IMR-90 (cell line): ENCODE measurements around the gene SRCAP. TPM values are rescaled to one million over a fixed set of nuclear protein-coding genes. Genes with fewer than 3 reads are reported as not detected.

Experiments used
- ATAC-seq: fragments of 200-7000 bp; cut with Tn5 transposase; 2 replicates; pipeline ENCODE4 v1.9.1; 2020; ENCODE audit warnings: low read depth, mild to moderate bottlenecking, moderate library complexity
- BruUV-seq: library from RNA; stranded (reverse); fragments of 400-500 nt; replicated peaks from 2 replicates; lab custom pipeline; 2021; lab: Mats Ljungman, UMichigan
- CTCF ChIA-PET: fragments of 300-600 bp; formaldehyde crosslinking; extraction: SDS; loops from one replicate; lab custom pipeline; 2021; ENCODE audit warnings: antibody characterized with exemption; lab: Yijun Ruan, JAX
- POLR2A ChIA-PET: fragments of 300-600 bp; sonication (Branson Sonifier 250); formaldehyde crosslinking; loops from one replicate; lab custom pipeline; 2022; ENCODE audit warnings: antibody characterized with exemption; ENCODE audit not compliant: unreplicated experiment; lab: Charles Lee
- DNase-seq: peaks from one replicate; pipeline ENCODE4 v3.0.0; 2013
- H2AFZ ChIP-seq: replicated peaks from 2 replicates; pipeline ENCODE3; 2013; ENCODE audit warnings: low read length, mild to moderate bottlenecking; ENCODE audit not compliant: poor library complexity
- H2AK5ac ChIP-seq: 2 replicates; pipeline ENCODE4 v1.6.1; 2013; ENCODE audit warnings: low read depth, low read length, inconsistent platforms
- H2AK9ac ChIP-seq: replicated peaks from 2 replicates; pipeline ENCODE3; 2013; ENCODE audit warnings: mild to moderate bottlenecking, low read depth, low read length, moderate library complexity; ENCODE audit not compliant: poor library complexity
- H2BK120ac ChIP-seq: 2 replicates; pipeline ENCODE4 v1.6.1; 2013; ENCODE audit warnings: low read depth, low read length, inconsistent platforms
- H2BK15ac ChIP-seq: 3 replicates; pipeline ENCODE4 v1.6.1; 2013; ENCODE audit warnings: low read depth, low read length, inconsistent platforms
- H2BK20ac ChIP-seq: 2 replicates; pipeline ENCODE4 v1.6.1; 2013; ENCODE audit warnings: low read depth, mild to moderate bottlenecking, inconsistent platforms, low read length, moderate library complexity
- H2BK5ac ChIP-seq: 2 replicates; pipeline ENCODE4 v1.6.1; 2013; ENCODE audit warnings: mild to moderate bottlenecking, low read depth, low read length, inconsistent platforms; ENCODE audit not compliant: poor library complexity, severe bottlenecking
- H3K14ac ChIP-seq: replicated peaks from 2 replicates; pipeline ENCODE4 v1.6.1; 2013; ENCODE audit warnings: low read depth, low read length, inconsistent platforms
- H3K18ac ChIP-seq: 2 replicates; pipeline ENCODE4 v1.6.1; 2013; ENCODE audit warnings: low read depth, low read length, control low read depth
- H3K23ac ChIP-seq: 2 replicates; pipeline ENCODE4 v1.6.1; 2013; ENCODE audit warnings: low read depth, low read length, inconsistent platforms
- H3K27ac ChIP-seq: 2 replicates; pipeline ENCODE4 v1.5.1; 2013; ENCODE audit warnings: mild to moderate bottlenecking, control low read depth, low read length; ENCODE audit not compliant: insufficient read depth
- H3K27me3 ChIP-seq: 2 replicates; pipeline ENCODE4 v1.6.1; 2013; ENCODE audit warnings: low read length; ENCODE audit not compliant: control insufficient read depth, insufficient read depth
- H3K36me3 ChIP-seq: 2 replicates; pipeline ENCODE4 v1.6.1; 2013; ENCODE audit warnings: low read length, mixed read lengths; ENCODE audit not compliant: control insufficient read depth, insufficient read depth
- H3K4ac ChIP-seq: 2 replicates; pipeline ENCODE4 v1.6.1; 2013; ENCODE audit warnings: low read depth, low read length, inconsistent platforms
- H3K4me1 ChIP-seq: 2 replicates; pipeline ENCODE4 v1.6.1; 2013; ENCODE audit warnings: low read length, mixed read lengths; ENCODE audit not compliant: control insufficient read depth, insufficient read depth
- H3K4me2 ChIP-seq: 2 replicates; pipeline ENCODE4 v1.6.1; 2013; ENCODE audit warnings: low read depth, mild to moderate bottlenecking, control low read depth, low read length, moderate library complexity
- H3K4me3 ChIP-seq: 2 replicates; pipeline ENCODE4 v1.5.1; 2013; ENCODE audit warnings: low read depth, mild to moderate bottlenecking, control low read depth, low read length, moderate library complexity; ENCODE audit not compliant: insufficient read depth
- H3K56ac ChIP-seq: 2 replicates; pipeline ENCODE4 v1.6.1; 2013; ENCODE audit warnings: low read length, inconsistent platforms; ENCODE audit not compliant: insufficient read depth; ENCODE audit errors: extremely low read depth
- H3K79me1 ChIP-seq, 2 experiments: 2 replicates each; pipeline ENCODE4 v1.6.1; 2013; ENCODE audit warnings: low read length in 2 of 2, inconsistent platforms in 1 of 2, low read depth in 1 of 2
- H3K9ac ChIP-seq: 2 replicates; pipeline ENCODE4 v1.6.1; 2013; ENCODE audit warnings: low read depth, low read length, control low read depth
- H3K9me1 ChIP-seq: 2 replicates; pipeline ENCODE4 v1.6.1; 2013; ENCODE audit warnings: low read length, inconsistent platforms; ENCODE audit not compliant: insufficient read depth
- H3K9me3 ChIP-seq: 2 replicates; pipeline ENCODE4 v1.6.1; 2013; ENCODE audit warnings: low read length; ENCODE audit not compliant: control insufficient read depth, insufficient read depth
- H4K20me1 ChIP-seq: 2 replicates; pipeline ENCODE4 v1.6.1; 2013; ENCODE audit warnings: low read length, inconsistent platforms; ENCODE audit not compliant: insufficient read depth
- H4K5ac ChIP-seq: 2 replicates; pipeline ENCODE4 v1.6.1; 2013; ENCODE audit warnings: mild to moderate bottlenecking, low read depth, low read length, control low read depth
- H4K8ac ChIP-seq, 2 experiments: 2 replicates each; pipeline ENCODE4 v1.6.1; 2013; ENCODE audit warnings: low read depth in 2 of 2, low read length in 2 of 2, control low read depth in 1 of 2, inconsistent platforms in 1 of 2
- H4K91ac ChIP-seq: 2 replicates; pipeline ENCODE4 v1.6.1; 2013; ENCODE audit warnings: low read depth, low read length, inconsistent platforms; ENCODE audit not compliant: insufficient read depth
- BHLHE40 ChIP-seq: fragments of 150-350 bp; IDR thresholded peaks from 2 replicates; pipeline ENCODE4 v1.6.1; 2016; ENCODE audit warnings: mild to moderate bottlenecking, low read depth, low read length
- CEBPB ChIP-seq: IDR thresholded peaks from 2 replicates; pipeline ENCODE4 v1.6.1; 2012; ENCODE audit warnings: low read depth, low read length, improper control_type of control experiment
- CHD1 ChIP-seq: IDR thresholded peaks from 2 replicates; pipeline ENCODE4 v1.6.1; 2012; ENCODE audit warnings: low read depth, low read length, improper control_type of control experiment
- ELK1 ChIP-seq: fragments of 150-350 bp; IDR thresholded peaks from 2 replicates; pipeline ENCODE4 v1.6.1; 2016; ENCODE audit warnings: low read depth, mild to moderate bottlenecking, low read length, moderate library complexity, borderline replicate concordance
- FOS ChIP-seq: fragments of 150-350 bp; IDR thresholded peaks from 2 replicates; pipeline ENCODE4 v1.6.1; 2016; ENCODE audit warnings: low read depth, low read length
- MAFK ChIP-seq: IDR thresholded peaks from 2 replicates; pipeline ENCODE4 v1.6.1; 2012; ENCODE audit warnings: low read depth, low read length, improper control_type of control experiment
- MAZ ChIP-seq: IDR thresholded peaks from 2 replicates; pipeline ENCODE4 v1.6.1; 2012; ENCODE audit warnings: low read depth, mild to moderate bottlenecking, low read length, improper control_type of control experiment, moderate library complexity, borderline replicate concordance
- MXI1 ChIP-seq: IDR thresholded peaks from 2 replicates; pipeline ENCODE4 v1.6.1; 2012; ENCODE audit warnings: low read depth, mild to moderate bottlenecking, low read length, moderate library complexity, borderline replicate concordance
- NFE2L2 ChIP-seq: fragments of 150-350 bp; IDR thresholded peaks from 2 replicates; pipeline ENCODE4 v1.6.1; 2016; ENCODE audit warnings: low read depth, mild to moderate bottlenecking, low read length
- POLR2A ChIP-seq: IDR thresholded peaks from 2 replicates; pipeline ENCODE4 v1.6.1; 2012; ENCODE audit warnings: mild to moderate bottlenecking, low read depth, low read length
- RAD21 ChIP-seq: IDR thresholded peaks from 2 replicates; pipeline ENCODE4 v1.6.1; 2012; ENCODE audit warnings: low read length, improper control_type of control experiment
- RFX5 ChIP-seq: IDR thresholded peaks from 2 replicates; pipeline ENCODE4 v1.8.0; 2012; ENCODE audit warnings: low read depth, mild to moderate bottlenecking, low read length, moderate library complexity
- WGBS, 2 experiments: methylation state at CpG; one replicate each; pipeline versions ENCODE4 v1.1.5 to v1.1.7; 2013; ENCODE audit warnings: missing lambda C conversion rate in 2 of 2; ENCODE audit not compliant: insufficient read length in 1 of 2; ENCODE audit errors: extremely low coverage in 2 of 2; 5-methylcytosine and 5-hydroxymethylcytosine counted together
- dilution Hi-C: fragments of 300-500 bp; cut with HindIII; formaldehyde crosslinking; loops from one replicate; pipeline ENCODE4 v1.14.3; 2018; ENCODE audit warnings: low sequenced_read_pairs; ENCODE audit not compliant: unreplicated experiment
- in situ Hi-C: fragments of 300-500 bp; cut with MboI; formaldehyde crosslinking; loops from 3 replicates; pipeline ENCODE4 v1.14.3; 2019; ENCODE audit warnings: low sequenced_read_pairs, inconsistent platforms, mixed read lengths
- intact Hi-C: fragments of 100-400 bp; cut with micrococcal nuclease; formaldehyde crosslinking; loops from 2 replicates; pipeline ENCODE4 v1.10.0; 2022
- polyA plus RNA-seq, 3 experiments: library from polyadenylated mRNA; depleted of rRNA; stranded (reverse); fragments of >200 nt; gene quantifications; 2 replicates each; pipeline ENCODE4 v1.2.3, GENCODE V29; 2012; ENCODE audit warnings: low replicate concordance in 1 of 3
- total RNA-seq: library from RNA; depleted of rRNA; stranded (reverse); fragments of >200 nt; gene quantifications from 2 replicates; pipeline ENCODE4 v1.2.3, GENCODE V29; 2012
- TF ChIP-seq, protein P1 (sequence below): fragments of 150-350 bp; IDR thresholded peaks from 2 replicates; pipeline ENCODE4 v1.6.1; 2017; ENCODE audit warnings: mild to moderate bottlenecking, antibody characterized with exemption, low read length, low read depth
- TF ChIP-seq, protein P2 (sequence below): conservative IDR thresholded peaks from 2 replicates; pipeline ENCODE4 v1.5.1; 2012; ENCODE audit warnings: mild to moderate bottlenecking, low read depth, low read length, improper control_type of control experiment

Gene SRCAP
- total and polyA plus RNA-seq, 2 of the 4 experiments (the other 2 are of a cell fraction): 4.5 to 8.2 TPM

DNA sequence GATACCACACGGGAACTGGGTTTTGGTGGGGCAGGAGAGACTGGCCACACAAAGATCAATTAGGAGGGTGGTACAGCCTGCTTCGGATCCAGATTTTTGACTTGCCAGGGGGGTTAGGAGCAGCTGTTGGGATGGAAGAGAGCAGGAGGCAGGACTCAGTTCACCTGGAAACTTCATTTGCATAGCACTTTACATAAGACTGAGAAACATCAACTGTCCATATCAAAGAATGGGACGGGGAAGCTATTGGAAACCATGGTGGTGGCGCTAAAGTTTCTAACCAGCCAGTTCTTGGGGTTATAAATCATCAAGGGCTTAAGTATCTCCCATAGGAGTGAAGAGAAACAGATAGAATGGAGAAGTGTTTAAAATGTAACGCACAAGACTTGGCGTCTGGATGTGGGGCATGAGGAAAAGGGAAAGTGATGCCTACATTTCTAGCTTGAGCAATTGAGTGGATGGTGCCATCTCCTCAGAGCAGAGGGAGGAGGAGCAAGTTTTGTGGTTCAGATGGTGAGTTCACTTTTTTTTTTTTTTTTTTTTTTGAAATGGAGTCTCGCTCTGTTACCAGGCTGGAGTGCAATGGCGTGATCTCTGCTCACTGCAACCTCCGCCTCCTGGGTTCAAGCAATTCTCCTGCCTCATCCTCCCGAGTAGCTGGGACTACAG is 6.4 kb upstream of the SRCAP start:
- TF ChIP-seq NFE2L2 (no peak), MXI1 (no peak), RAD21 (no peak), MAFK (no peak), ELK1 (no peak), MAZ (no peak), CEBPB (no peak), RFX5 (no peak), FOS (no peak), CHD1 (no peak), BHLHE40 (no peak), POLR2A (no peak)
- TF ChIP-seq, protein P1, sequence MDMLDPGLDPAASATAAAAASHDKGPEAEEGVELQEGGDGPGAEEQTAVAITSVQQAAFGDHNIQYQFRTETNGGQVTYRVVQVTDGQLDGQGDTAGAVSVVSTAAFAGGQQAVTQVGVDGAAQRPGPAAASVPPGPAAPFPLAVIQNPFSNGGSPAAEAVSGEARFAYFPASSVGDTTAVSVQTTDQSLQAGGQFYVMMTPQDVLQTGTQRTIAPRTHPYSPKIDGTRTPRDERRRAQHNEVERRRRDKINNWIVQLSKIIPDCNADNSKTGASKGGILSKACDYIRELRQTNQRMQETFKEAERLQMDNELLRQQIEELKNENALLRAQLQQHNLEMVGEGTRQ: no peak
- TF ChIP-seq, protein P2, sequence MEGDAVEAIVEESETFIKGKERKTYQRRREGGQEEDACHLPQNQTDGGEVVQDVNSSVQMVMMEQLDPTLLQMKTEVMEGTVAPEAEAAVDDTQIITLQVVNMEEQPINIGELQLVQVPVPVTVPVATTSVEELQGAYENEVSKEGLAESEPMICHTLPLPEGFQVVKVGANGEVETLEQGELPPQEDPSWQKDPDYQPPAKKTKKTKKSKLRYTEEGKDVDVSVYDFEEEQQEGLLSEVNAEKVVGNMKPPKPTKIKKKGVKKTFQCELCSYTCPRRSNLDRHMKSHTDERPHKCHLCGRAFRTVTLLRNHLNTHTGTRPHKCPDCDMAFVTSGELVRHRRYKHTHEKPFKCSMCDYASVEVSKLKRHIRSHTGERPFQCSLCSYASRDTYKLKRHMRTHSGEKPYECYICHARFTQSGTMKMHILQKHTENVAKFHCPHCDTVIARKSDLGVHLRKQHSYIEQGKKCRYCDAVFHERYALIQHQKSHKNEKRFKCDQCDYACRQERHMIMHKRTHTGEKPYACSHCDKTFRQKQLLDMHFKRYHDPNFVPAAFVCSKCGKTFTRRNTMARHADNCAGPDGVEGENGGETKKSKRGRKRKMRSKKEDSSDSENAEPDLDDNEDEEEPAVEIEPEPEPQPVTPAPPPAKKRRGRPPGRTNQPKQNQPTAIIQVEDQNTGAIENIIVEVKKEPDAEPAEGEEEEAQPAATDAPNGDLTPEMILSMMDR: no peak
- no peak overlapping the region for H3K9ac ChIP-seq
- no peak overlapping the region for H3K56ac ChIP-seq
- no peaks in the 10 kb centered on the region for H3K36me3 ChIP-seq
- dilution Hi-C loops: no loop called here
- H3K9me1 ChIP-seq: peaks cover 7% of the 10 kb centered on the region; the same call in 1 of the 2 replicates
- no peak for ATAC-seq
- H3K27me3 ChIP-seq: 0 out of 2 replicates have a peak, but pooled peaks cover 2% of the 10 kb centered on the region
- H3K79me1 ChIP-seq: peaks cover 3 to 7% of the 10 kb centered on the region in 2 experiments; a peak in 3 of 4 replicates
- H3K14ac ChIP-seq: no peak overlapping the region
- H3K23ac ChIP-seq: no peak overlapping the region
- 26% methylated on average over 3 of the region's 10 CpGs; no CpG with 5 or more reads in 1 of the 2 experiments for WGBS, 2 experiments
- H3K4me1 ChIP-seq: peaks cover 3% of the 10 kb centered on the region; the same call in 1 of the 2 replicates
- H4K5ac ChIP-seq: no peak overlapping the region
- no TSS peak for BruUV-seq
- ChIA-PET CTCF (no interaction called here), POLR2A (no interaction called here)
- no peak overlapping the region for H3K18ac ChIP-seq
- H2BK5ac ChIP-seq: no peak overlapping the region
- no peaks in the 10 kb centered on the region for H3K9me3 ChIP-seq
- H3K4me3 ChIP-seq: no peak overlapping the region
- no peak overlapping the region for H2BK15ac ChIP-seq
- H3K4ac ChIP-seq: no peak overlapping the region
- no peak overlapping the region for H2AK5ac ChIP-seq
- no peaks in the 10 kb centered on the region for H4K20me1 ChIP-seq
- DNase-seq: no peak
- intact Hi-C loops: no loop called here
- no peak overlapping the region for H3K4me2 ChIP-seq
- H2BK120ac ChIP-seq: no peak overlapping the region
- H2AFZ ChIP-seq: peak overlapping the region; percentile 54
- no peak overlapping the region for H4K91ac ChIP-seq
- H2AK9ac ChIP-seq: no peak overlapping the region
- H4K8ac ChIP-seq: no peak overlapping the region
- H2BK20ac ChIP-seq: no peak overlapping the region
- in situ Hi-C loops: no loop called here
- H3K27ac ChIP-seq: no peak overlapping the region
